Dermis microvascular lymphatic vessel endothelial cell (primary cell): ENCODE data around the gene C1QL2. TPM values are rescaled to one million over a fixed set of nuclear protein-coding genes. Genes with fewer than 3 reads are reported as not detected.
A peak's percentile ranks its signal among the peaks of the same experiment; 100 is the strongest.

Experiments
- DNase-seq, 2 donors: peaks; one replicate each; pipeline versions ENCODE4 v3.0.0 to v3.0.0-alpha.2; 2010; ENCODE audit warnings: low read depth in 2 of 2
- total RNA-seq: library from RNA; depleted of rRNA; stranded (reverse); fragments of >200 nt; gene quantifications from 2 replicates; pipeline ENCODE4 v1.2.1, GENCODE V29; 2014

Gene C1QL2
- total RNA-seq, 1 donor from 2014 or later, result not detected

- no peak for DNase-seq
Observed at GRCh38 chr2:119109866-119110265, 48.7 kb downstream of the C1QL2 start.

GRCh38 chr2:119108186-119108585 is 50.4 kb downstream of the C1QL2 start:
- DNase-seq, result no peak

- DNase-seq, result peak in 1 of 2 donors; percentile 33
Observed at GRCh38 chr2:119106301-119106897, 52.2 kb downstream of the C1QL2 start.

Other genes starting within 250 kb of the C1QL2 start
- gene MARCO, start 216.6 kb downstream of the C1QL2 start, total RNA-seq, result not detected in 2 replicates
- gene STEAP3, start 65.1 kb upstream of the C1QL2 start, total RNA-seq, result 7.7 and 7.8 TPM in 2 replicates
- 9.8 and 10.0 TPM in 2 replicates for gene C2orf76, start 208.1 kb upstream of the C1QL2 start, total RNA-seq
- gene DBI, start 208.2 kb upstream of the C1QL2 start, total RNA-seq, result 77.0 and 103 TPM in 2 replicates